ENCODE data around the gene GPRIN3.

GRCh38 chr4:89259301-89260028 lies 48.1 kb downstream of the GPRIN3 start:
- TF ChIP-seq CTCF (IDR thresholded peaks at IDR 0.05; ENCODE audit: extremely low read depth in 1 of 2, insufficient read depth in 1 of 2, low read depth in 1 of 2, low read length in 2 of 2) (no peak), POLR2A (IDR thresholded peaks at IDR 0.05; ENCODE audit: low read depth, low read length) (no peak), EZH2 (IDR thresholded peaks at IDR 0.05; ENCODE audit: borderline replicate concordance, low read depth, low read length, severe bottlenecking) (no peak), POLR2AphosphoS5 (IDR thresholded peaks at IDR 0.05; ENCODE audit: insufficient read depth, low read depth, low read length) (no peak), MAX (IDR thresholded peaks at IDR 0.05; ENCODE audit: insufficient read depth, insufficient read length) (no peak), JUN (IDR thresholded peaks at IDR 0.05; ENCODE audit: borderline replicate concordance, insufficient read depth, insufficient read length, low read depth) (no peak)
